Activated naive CD4-positive, alpha-beta T cell treated with anti-CD3 and anti-CD28 coated beads, Interleukin-2, amount 50 U/mL, for 24 hours (primary cell): ENCODE results near the gene CNN2.

Experiments
- H3K27ac Mint-ChIP-seq: one replicate; pipeline ENCODE4 v1.8.0; 2021; ENCODE audit warnings: mild to moderate bottlenecking, mixed read lengths
- H3K27me3 Mint-ChIP-seq: one replicate; pipeline ENCODE4 v1.8.0; 2021; ENCODE audit warnings: mixed read lengths
- H3K36me3 Mint-ChIP-seq: one replicate; pipeline ENCODE4 v1.8.0; 2021; ENCODE audit warnings: mixed read lengths
- H3K4me1 Mint-ChIP-seq: one replicate; pipeline ENCODE4 v1.8.0; 2021; ENCODE audit warnings: mixed read lengths
- H3K4me3 Mint-ChIP-seq: one replicate; pipeline ENCODE4 v1.8.0; 2021; ENCODE audit warnings: mild to moderate bottlenecking, mixed read lengths
- H3K9me3 Mint-ChIP-seq: one replicate; pipeline ENCODE4 v1.8.0; 2021; ENCODE audit warnings: mixed read lengths

The CNN2 gene

GRCh38 chr19:1004204-1004802, 22.1 kb upstream of the CNN2 start:
- Mint-ChIP-seq H3K4me1 (no peaks in the 10 kb centered on the region), H3K9me3 (no peaks in the 10 kb centered on the region), H3K27me3 (peaks cover 7% of the 10 kb centered on the region), H3K27ac (no peak overlapping the region), H3K4me3 (no peak overlapping the region), H3K36me3 (no peaks in the 10 kb centered on the region)

- no peak overlapping the region for H3K27ac Mint-ChIP-seq
- H3K4me3 Mint-ChIP-seq, result no peak overlapping the region
- H3K4me1 Mint-ChIP-seq, result no peaks in the 10 kb centered on the region
These were observed 21.4 kb upstream of the CNN2 start for GRCh38 chr19:1004803-1005664.

GRCh38 chr19:1006711-1007398, 19.6 kb upstream of the CNN2 start:
- no peaks in the 10 kb centered on the region for H3K4me1 Mint-ChIP-seq
- H3K27me3 Mint-ChIP-seq, result peaks cover 3% of the 10 kb centered on the region
- H3K36me3 Mint-ChIP-seq, result no peaks in the 10 kb centered on the region
- no peak overlapping the region for H3K4me3 Mint-ChIP-seq
- H3K27ac Mint-ChIP-seq, result no peak overlapping the region
- no peaks in the 10 kb centered on the region for H3K9me3 Mint-ChIP-seq

More at GRCh38 chr19:1004803-1005664, 21.4 kb upstream of the CNN2 start:
- Mint-ChIP-seq H3K9me3 (no peaks in the 10 kb centered on the region), H3K36me3 (no peaks in the 10 kb centered on the region), H3K27me3 (peaks cover 5% of the 10 kb centered on the region)

- Mint-ChIP-seq H3K36me3 (no peaks in the 10 kb centered on the region), H3K27me3 (peaks cover 1% of the 10 kb centered on the region), H3K9me3 (no peaks in the 10 kb centered on the region), H3K4me1 (no peaks in the 10 kb centered on the region), H3K4me3 (no peak overlapping the region), H3K27ac (no peak overlapping the region)
These were observed 18.8 kb upstream of the CNN2 start for GRCh38 chr19:1007399-1008251.

DNA sequence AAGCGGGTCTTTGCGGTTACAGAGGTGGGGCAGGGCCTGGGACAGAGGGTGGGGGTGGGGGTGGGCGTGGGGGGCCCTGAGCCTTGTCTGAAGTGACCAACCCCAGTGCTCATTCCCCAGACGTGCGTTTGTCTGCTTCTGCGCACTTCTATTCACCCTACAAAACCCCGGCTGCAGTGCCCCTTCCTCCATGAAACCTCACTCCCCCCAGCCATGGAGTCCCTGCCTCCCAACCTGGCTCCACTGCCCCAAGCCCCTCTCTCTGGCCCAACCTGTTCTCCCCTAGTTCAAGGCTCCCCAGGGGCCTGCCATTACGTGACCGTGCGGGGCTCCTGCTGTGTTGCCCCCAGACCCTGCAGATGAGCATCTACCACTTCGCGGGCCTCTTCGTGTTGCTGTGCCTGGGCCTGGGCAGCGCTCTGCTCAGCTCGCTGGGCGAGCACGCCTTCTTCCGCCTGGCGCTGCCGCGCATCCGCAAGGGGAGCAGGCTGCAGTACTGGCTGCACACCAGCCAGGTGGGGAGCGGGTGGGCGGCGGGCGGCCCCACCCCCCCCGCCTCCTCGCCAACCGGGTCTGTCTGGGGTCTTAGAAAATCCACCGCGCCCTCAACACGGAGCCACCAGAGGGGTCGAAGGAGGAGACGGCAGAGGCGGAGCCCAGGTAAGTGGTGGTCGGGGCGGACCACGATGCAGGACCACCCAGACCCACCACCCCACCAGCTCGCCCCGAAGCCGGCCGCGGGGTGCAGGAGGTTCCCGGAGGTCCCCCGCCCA, 18.0 kb upstream of the CNN2 start:
- H3K27ac Mint-ChIP-seq, result no peak overlapping the region
- no peaks in the 10 kb centered on the region for H3K4me1 Mint-ChIP-seq
- no peaks in the 10 kb centered on the region for H3K9me3 Mint-ChIP-seq
- H3K36me3 Mint-ChIP-seq, result no peaks in the 10 kb centered on the region
- no peak overlapping the region for H3K4me3 Mint-ChIP-seq
- no peaks in the 10 kb centered on the region for H3K27me3 Mint-ChIP-seq

DNA sequence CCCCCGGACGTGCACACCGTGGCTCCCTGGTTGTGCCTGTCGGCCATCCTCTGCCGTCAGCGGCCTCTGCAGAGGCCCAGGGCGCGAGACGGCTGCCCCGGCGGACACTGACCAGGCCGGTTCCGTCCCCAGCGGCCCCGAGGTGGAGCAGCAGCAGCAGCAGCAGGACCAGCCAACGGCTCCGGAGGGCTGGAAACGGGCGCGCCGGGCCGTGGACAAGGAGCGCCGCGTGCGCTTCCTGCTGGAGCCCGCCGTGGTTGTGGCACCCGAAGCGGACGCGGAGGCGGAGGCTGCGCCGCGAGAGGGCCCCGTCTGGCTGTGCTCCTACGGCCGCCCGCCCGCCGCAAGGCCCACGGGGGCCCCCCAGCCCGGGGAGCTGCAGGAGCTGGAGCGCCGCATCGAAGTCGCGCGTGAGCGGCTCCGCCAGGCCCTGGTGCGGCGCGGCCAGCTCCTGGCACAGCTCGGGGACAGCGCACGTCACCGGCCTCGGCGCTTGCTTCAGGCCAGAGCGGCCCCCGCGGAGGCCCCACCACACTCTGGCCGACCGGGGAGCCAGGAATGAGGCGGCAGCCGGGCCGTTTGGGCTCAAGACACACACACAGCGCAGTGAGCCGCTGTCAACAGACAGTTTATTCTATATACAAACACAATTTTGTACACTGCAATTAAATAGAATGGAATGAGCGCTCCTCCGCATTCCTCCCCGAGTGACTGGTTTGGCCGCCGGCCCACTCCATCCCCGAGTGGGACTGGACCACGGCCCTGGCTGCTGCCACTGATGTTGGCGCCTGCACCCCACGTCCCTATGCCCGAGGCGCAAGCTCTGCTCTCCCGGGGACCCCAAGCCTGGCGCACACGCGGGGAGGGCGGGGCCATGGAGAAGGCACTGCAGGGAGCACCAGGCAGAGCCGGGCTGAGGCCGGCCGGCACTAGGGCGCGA, 17.1 kb upstream of the CNN2 start:
- no peaks in the 10 kb centered on the region for H3K9me3 Mint-ChIP-seq

GRCh38 chr19:1009981-1010538, 16.3 kb upstream of the CNN2 start:
- no peaks in the 10 kb centered on the region for H3K27me3 Mint-ChIP-seq
- no peak overlapping the region for H3K27ac Mint-ChIP-seq
- no peak overlapping the region for H3K4me3 Mint-ChIP-seq

More for the DNA sequence above, 17.1 kb upstream of the CNN2 start:
- Mint-ChIP-seq H3K36me3 (no peaks in the 10 kb centered on the region), H3K27me3 (no peaks in the 10 kb centered on the region), H3K27ac (no peak overlapping the region), H3K4me3 (no peak overlapping the region), H3K4me1 (no peaks in the 10 kb centered on the region)

GRCh38 chr19:1010586-1011510, 15.6 kb upstream of the CNN2 start:
- Mint-ChIP-seq H3K36me3 (no peaks in the 10 kb centered on the region), H3K9me3 (no peaks in the 10 kb centered on the region), H3K27me3 (no peaks in the 10 kb centered on the region), H3K4me3 (no peak overlapping the region), H3K4me1 (no peaks in the 10 kb centered on the region), H3K27ac (no peak overlapping the region)

More at GRCh38 chr19:1009981-1010538, 16.3 kb upstream of the CNN2 start:
- H3K9me3 Mint-ChIP-seq, result no peaks in the 10 kb centered on the region
- no peaks in the 10 kb centered on the region for H3K36me3 Mint-ChIP-seq
- no peaks in the 10 kb centered on the region for H3K4me1 Mint-ChIP-seq

DNA sequence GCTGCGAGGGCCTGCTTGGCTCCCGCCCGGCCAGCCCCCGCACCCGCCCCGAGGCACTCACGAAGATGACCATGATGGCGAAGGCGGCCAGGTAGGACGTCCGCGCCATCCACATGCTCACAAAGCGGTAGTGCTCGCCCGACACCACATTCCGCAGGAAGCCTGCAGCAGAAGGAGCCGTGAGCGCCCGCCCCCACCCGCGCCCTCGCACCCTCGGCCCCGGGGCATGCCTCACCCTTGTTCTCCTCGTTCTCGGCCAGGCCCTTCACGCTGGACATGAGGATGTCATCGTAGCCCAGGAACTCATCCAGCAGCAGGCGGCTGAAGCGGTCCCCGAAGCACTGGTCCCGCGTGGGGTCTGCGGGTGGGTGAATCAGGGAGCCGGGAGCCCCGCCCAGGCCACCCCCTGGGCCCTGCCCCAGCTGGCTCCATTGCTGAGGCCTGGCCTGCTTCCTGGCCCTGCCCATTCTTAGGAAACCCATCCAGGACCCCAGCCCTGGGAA, 14.5 kb upstream of the CNN2 start:
- H3K27ac Mint-ChIP-seq, result no peak overlapping the region
- H3K27me3 Mint-ChIP-seq, result no peaks in the 10 kb centered on the region
- H3K4me1 Mint-ChIP-seq, result peaks cover 6% of the 10 kb centered on the region
- no peaks in the 10 kb centered on the region for H3K36me3 Mint-ChIP-seq
- H3K4me3 Mint-ChIP-seq, result no peak overlapping the region
- H3K9me3 Mint-ChIP-seq, result no peaks in the 10 kb centered on the region

DNA sequence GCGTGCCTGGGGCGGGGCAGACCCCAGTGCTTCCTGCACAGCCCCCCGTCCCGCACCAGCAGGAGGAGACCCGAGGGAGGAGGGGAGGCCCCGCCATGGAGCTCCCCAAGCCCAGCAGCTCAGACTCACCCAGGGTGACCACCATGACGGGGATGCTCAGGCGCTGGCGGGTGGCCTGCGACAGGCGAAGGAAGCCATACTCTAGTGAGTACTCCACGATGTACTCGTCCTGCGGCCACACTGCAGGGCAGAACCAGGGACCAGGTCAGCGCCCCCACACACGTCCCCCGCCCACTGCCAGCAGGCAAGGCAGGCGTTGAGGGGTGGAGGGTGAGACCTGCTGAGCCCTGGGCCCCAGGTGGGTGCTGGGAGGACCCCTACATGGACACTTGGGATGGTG, 14.1 kb upstream of the CNN2 start:
- H3K9me3 Mint-ChIP-seq, result no peaks in the 10 kb centered on the region
- H3K27me3 Mint-ChIP-seq, result no peaks in the 10 kb centered on the region
- no peak overlapping the region for H3K4me3 Mint-ChIP-seq
- no peak overlapping the region for H3K27ac Mint-ChIP-seq
- no peaks in the 10 kb centered on the region for H3K36me3 Mint-ChIP-seq
- H3K4me1 Mint-ChIP-seq, result peaks cover 11% of the 10 kb centered on the region

- no peak overlapping the region for H3K4me3 Mint-ChIP-seq
- H3K4me1 Mint-ChIP-seq, result peaks cover 19% of the 10 kb centered on the region
- no peaks in the 10 kb centered on the region for H3K9me3 Mint-ChIP-seq
- H3K27me3 Mint-ChIP-seq, result no peaks in the 10 kb centered on the region
- H3K36me3 Mint-ChIP-seq, result no peaks in the 10 kb centered on the region
- no peak overlapping the region for H3K27ac Mint-ChIP-seq
These were observed 13.2 kb upstream of the CNN2 start for GRCh38 chr19:1013218-1013617.

GRCh38 chr19:1014161-1015060, 12.0 kb upstream of the CNN2 start:
- no peaks in the 10 kb centered on the region for H3K9me3 Mint-ChIP-seq
- H3K4me1 Mint-ChIP-seq, result peaks cover 29% of the 10 kb centered on the region
- no peaks in the 10 kb centered on the region for H3K27me3 Mint-ChIP-seq
- no peaks in the 10 kb centered on the region for H3K36me3 Mint-ChIP-seq
- no peak overlapping the region for H3K27ac Mint-ChIP-seq
- no peak overlapping the region for H3K4me3 Mint-ChIP-seq
